Measurements from ENCODE around the gene IMMT.

Gene IMMT

GRCh38 chr2:86118130-86118529, 77.1 kb downstream of the IMMT start:
- POLR2A ChIA-PET, result no interaction called here
- CTCF ChIA-PET, result interaction anchor here (1.4 to 2.5 kb wide), 4 partner anchors 16 to 291 kb away, joined by 3 to 10 read pairs (median 5); no protein-coding TSS in a partner anchor
- DNase-seq (ENCODE audit: low read depth, low spot score), result no peak
- H3K4me3 ChIP-seq (ENCODE audit: low read depth, low read length), result no peak overlapping the region
- no peak for TF ChIP-seq CTCF (IDR thresholded peaks at IDR 0.05; ENCODE audit: insufficient read depth, low read length, missing control alignments)

- CTCF ChIA-PET, result interaction anchor here (2.3 kb wide), 1 partner anchor 279 kb away, joined by 12 read pairs; no protein-coding TSS in a partner anchor
- no peak for TF ChIP-seq CTCF (IDR thresholded peaks at IDR 0.05; ENCODE audit: insufficient read depth, low read length, missing control alignments)
These were observed 88.2 kb downstream of the IMMT start for GRCh38 chr2:86107031-86107430.

GRCh38 chr2:86105969-86106945, 89.0 kb downstream of the IMMT start, which contains the start of gene PTCD3:
Gene PTCD3 (plus strand): TSS chr2:86106235. CDS start chr2:86106248, 13 bp downstream.
- peak within 1 kb of the TSS; percentile 84 for H3K4me3 ChIP-seq (ENCODE audit: low read depth, low read length)
- TF ChIP-seq CTCF (IDR thresholded peaks at IDR 0.05; ENCODE audit: insufficient read depth, low read length, missing control alignments), result no peak
- POLR2A ChIA-PET, result interaction anchor here (0.5 to 1.8 kb wide), 6 partner anchors 8 to 361 kb away, joined by 3 to 10 read pairs (median 4); no protein-coding TSS in a partner anchor
- peak; percentile 60 for DNase-seq (ENCODE audit: low read depth, low spot score)
- CTCF ChIA-PET, result interaction anchor here (0.6 to 2.3 kb wide), 5 partner anchors 15 to 278 kb away, joined by 3 to 12 read pairs (median 5); partner anchors contain the start of gene ST3GAL5

More at GRCh38 chr2:86107031-86107430, 88.2 kb downstream of the IMMT start:
- POLR2A ChIA-PET, result interaction anchor here (1.8 kb wide), 1 partner anchor 8 kb away, joined by 10 read pairs; no protein-coding TSS in a partner anchor
- H3K4me3 ChIP-seq (ENCODE audit: low read depth, low read length), result peak overlapping the region; percentile 84
- no peak for DNase-seq (ENCODE audit: low read depth, low spot score)

GRCh38 chr2:86105252-86105968, 89.9 kb downstream of the IMMT start, which contains the start of gene POLR1A:
Gene POLR1A (minus strand): TSS chr2:86105886. CDS start chr2:86105776, 110 bp downstream.
- CTCF ChIA-PET, result interaction anchor here (1.0 to 2.3 kb wide), 4 partner anchors 14 to 278 kb away, joined by 3 to 12 read pairs (median 6); partner anchors contain the start of gene ST3GAL5
- POLR2A ChIA-PET, result interaction anchor here (0.8 to 1.8 kb wide), 5 partner anchors 9 to 360 kb away, joined by 3 to 10 read pairs (median 4); no protein-coding TSS in a partner anchor
- peak; percentile 76 for DNase-seq (ENCODE audit: low read depth, low spot score)

GRCh38 chr2:86102157-86102556, 93.1 kb downstream of the IMMT start:
- ChIA-PET CTCF (interaction anchor here (1.5 to 2.1 kb wide), 3 partner anchors 14 to 275 kb away, joined by 3 to 7 read pairs (median 6); no protein-coding TSS in a partner anchor), POLR2A (no interaction called here)
- H3K4me3 ChIP-seq (ENCODE audit: low read depth, low read length), result no peak overlapping the region
- TF ChIP-seq CTCF (IDR thresholded peaks at IDR 0.05; ENCODE audit: insufficient read depth, low read length, missing control alignments), result no peak
- DNase-seq (ENCODE audit: low read depth, low spot score), result no peak

More at GRCh38 chr2:86105252-86105968, 89.9 kb downstream of the IMMT start, which contains the start of gene POLR1A:
- H3K4me3 ChIP-seq (ENCODE audit: low read depth, low read length), result peak within 1 kb of the TSS; percentile 84
- no peak for TF ChIP-seq CTCF (IDR thresholded peaks at IDR 0.05; ENCODE audit: insufficient read depth, low read length, missing control alignments)
